Eye (tissue), 1 donor: Measurements from ENCODE around the gene KCNK3.

Experiments used
- DNase-seq: peaks from one replicate; pipeline ENCODE4 v3.0.0-alpha.2; 2015

Gene KCNK3

GRCh38 chr2:26715528-26716270, 23.2 kb downstream of the KCNK3 start:
- no peak for DNase-seq

GRCh38 chr2:26716340-26716739, 23.8 kb downstream of the KCNK3 start:
- DNase-seq, result no peak

- DNase-seq, result no peak
Measured at GRCh38 chr2:26716769-26717168, 24.2 kb downstream of the KCNK3 start.

GRCh38 chr2:26717362-26717761, 24.8 kb downstream of the KCNK3 start:
- DNase-seq, result no peak

GRCh38 chr2:26718949-26719686, 26.6 kb downstream of the KCNK3 start:
- no peak for DNase-seq

- DNase-seq, result no peak
Measured at GRCh38 chr2:26720322-26721114, 28.0 kb downstream of the KCNK3 start.

- DNase-seq, result peak; percentile 58
Measured at GRCh38 chr2:26721115-26722032, 28.9 kb downstream of the KCNK3 start.

GRCh38 chr2:26722328-26722727, 29.8 kb downstream of the KCNK3 start:
- DNase-seq, result no peak

- no peak for DNase-seq
Measured at GRCh38 chr2:26722911-26723310, 30.4 kb downstream of the KCNK3 start.

- no peak for DNase-seq
Measured at GRCh38 chr2:26723475-26723874, 31.0 kb downstream of the KCNK3 start.

GRCh38 chr2:26723991-26724750, 31.6 kb downstream of the KCNK3 start:
- no peak for DNase-seq

GRCh38 chr2:26724784-26725520, 32.4 kb downstream of the KCNK3 start:
- DNase-seq, result no peak

- DNase-seq, result no peak
Measured at GRCh38 chr2:26725521-26725820, 32.9 kb downstream of the KCNK3 start.

- DNase-seq, result no peak
Measured at GRCh38 chr2:26726228-26726627, 33.7 kb downstream of the KCNK3 start.

- DNase-seq, result peak; percentile 59
Measured at GRCh38 chr2:26727641-26728561, 35.4 kb downstream of the KCNK3 start.

- DNase-seq, result no peak
Measured at GRCh38 chr2:26729311-26729710, 36.8 kb downstream of the KCNK3 start.

- no peak for DNase-seq
Measured at GRCh38 chr2:26730549-26731344, 38.2 kb downstream of the KCNK3 start.

- no peak for DNase-seq
Measured at GRCh38 chr2:26731714-26732113, 39.2 kb downstream of the KCNK3 start.

GRCh38 chr2:26732446-26732845, 39.9 kb downstream of the KCNK3 start:
- DNase-seq, result no peak
